Occipital lobe (tissue), 2 donors: ENCODE measurements around the gene ACY1. TPM values are rescaled to one million over a fixed set of nuclear protein-coding genes. Genes with fewer than 3 reads are reported as not detected.
A peak's percentile ranks its signal among the peaks of the same experiment; 100 is the strongest.

Source experiments
- DNase-seq: peaks from one replicate; lab custom pipeline; 2025; lab: John Stamatoyannopoulos, UW
- total RNA-seq: library from RNA; depleted of rRNA; stranded (reverse); fragments of >200 nt; gene quantifications from one replicate; pipeline ENCODE4 v1.2.3, GENCODE V29; 2014

Gene ACY1
- total RNA-seq, 1 donor from 2014 or later, result 2.8 TPM

DNA sequence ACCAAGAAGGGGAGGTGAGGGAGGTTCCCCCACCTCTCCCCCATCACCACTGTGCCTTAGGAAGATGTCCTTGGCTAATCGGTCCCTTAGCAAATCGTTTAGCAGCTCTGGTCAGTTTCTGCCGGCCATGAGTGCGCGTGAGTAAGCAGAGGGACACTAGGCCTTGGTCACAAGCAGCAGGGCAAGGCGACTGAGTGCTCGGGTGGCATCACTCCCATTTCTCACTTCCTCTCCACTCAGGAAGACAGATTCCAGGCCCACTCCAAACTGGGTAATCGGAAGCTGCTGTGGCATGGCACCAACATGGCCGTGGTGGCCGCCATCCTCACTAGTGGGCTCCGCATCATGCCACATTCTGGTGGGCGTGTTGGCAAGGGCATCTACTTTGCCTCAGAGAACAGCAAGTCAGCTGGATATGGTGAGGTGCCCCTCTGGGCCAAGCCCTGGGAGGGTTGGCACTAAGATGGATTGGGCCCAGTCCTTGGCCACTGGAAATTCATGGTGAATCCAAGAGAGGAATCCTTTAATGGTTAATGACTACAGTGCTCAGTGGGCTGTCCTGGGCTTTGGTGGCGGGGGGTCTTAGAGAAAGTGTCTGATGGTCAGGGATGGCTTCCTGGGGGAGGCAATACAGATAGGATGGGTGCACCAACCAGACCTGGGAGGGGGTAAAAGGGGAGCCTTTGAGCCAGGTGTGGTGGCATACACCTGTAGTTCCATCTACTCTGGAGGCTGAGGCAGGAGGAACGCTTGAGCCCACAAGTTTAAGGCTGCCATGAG is 37.2 kb upstream of the ACY1 start:
- DNase-seq, result no peak

DNA sequence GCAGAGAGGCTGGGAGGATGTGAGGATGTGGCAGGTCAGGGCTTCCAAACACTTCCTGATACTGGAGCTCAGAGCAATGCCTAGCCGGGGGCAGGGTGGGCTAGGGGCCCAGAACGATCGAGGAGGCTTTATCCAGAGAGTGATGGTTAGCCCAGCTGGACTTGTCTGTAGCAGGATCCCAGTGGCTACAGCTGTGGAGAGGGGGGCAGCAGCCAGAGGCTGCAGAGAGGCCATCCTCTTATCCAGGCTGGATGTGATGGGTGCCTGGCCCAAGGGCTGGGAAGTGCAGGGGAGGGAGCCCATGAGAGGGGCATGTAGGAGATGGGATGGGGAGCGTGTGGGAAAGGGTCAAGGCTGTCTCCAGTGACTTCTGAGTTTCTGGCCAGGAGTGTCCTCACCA is 36.5 kb upstream of the ACY1 start:
- no peak for DNase-seq

DNA sequence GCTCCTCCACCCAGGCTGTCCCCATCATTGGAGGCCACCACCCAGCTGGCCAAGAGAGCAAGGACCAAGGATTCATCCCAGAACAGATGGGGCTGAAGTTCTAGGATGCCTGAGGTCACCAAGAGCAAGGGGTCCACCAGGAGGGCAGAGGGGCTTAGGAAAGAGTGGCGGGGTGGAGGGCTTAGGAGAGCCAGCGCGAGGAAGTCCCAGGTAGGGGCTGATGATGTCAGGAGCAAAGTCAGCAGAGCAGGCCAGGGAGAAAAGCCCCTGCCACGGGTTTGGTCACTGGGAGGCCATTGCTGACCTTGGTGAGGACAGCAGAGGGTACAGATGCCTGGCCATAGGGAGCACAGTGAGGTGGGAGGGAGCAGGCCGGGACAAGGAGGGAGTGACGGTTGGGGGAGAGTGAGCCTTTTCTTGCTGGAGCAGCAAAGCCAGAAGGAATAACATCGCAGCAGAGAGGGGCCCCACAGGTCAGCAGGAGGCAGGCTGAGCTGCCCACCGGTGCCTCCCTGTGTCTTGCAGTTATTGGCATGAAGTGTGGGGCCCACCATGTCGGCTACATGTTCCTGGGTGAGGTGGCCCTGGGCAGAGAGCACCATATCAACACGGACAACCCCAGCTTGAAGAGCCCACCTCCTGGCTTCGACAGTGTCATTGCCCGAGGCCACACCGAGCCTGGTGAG is 36.0 kb upstream of the ACY1 start:
- no peak for DNase-seq

DNA sequence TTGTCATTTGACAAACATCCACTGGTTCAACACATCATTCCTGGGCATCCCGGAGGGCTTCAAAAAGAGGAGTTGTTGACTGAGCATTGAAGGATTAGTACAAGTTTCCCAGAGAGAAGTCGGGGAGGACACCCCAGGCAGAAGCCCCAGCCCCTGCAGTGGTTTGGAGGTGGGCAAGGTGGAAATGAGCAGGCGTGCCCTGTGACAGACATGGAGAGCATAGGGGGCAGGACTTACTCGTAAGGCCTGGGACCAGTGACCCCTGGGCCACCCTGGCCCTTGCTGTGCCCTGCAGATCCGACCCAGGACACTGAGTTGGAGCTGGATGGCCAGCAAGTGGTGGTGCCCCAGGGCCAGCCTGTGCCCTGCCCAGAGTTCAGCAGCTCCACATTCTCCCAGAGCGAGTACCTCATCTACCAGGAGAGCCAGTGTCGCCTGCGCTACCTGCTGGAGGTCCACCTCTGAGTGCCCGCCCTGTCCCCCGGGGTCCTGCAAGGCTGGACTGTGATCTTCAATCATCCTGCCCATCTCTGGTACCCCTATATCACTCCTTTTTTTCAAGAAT is 35.2 kb upstream of the ACY1 start:
- no peak for DNase-seq

DNA sequence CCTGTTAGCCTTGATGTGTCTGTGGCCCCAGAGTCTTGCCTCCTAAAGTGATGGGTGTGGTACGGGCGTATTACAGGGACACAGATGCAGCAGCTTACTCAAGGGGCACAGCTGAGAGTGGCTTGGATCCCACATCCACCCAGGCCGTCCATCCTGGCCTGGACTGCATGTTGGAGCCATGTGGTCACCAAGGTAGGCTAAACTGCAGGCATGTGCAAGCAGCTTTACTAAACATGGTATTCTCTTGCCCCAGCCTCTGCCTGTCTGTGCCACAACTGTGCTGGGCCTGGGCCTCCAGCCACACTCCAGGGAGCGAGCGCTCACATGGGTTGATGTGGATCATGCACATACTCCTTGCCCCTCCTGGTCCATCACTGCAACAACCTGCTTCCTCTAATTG is 34.2 kb upstream of the ACY1 start:
- no peak for DNase-seq

DNA sequence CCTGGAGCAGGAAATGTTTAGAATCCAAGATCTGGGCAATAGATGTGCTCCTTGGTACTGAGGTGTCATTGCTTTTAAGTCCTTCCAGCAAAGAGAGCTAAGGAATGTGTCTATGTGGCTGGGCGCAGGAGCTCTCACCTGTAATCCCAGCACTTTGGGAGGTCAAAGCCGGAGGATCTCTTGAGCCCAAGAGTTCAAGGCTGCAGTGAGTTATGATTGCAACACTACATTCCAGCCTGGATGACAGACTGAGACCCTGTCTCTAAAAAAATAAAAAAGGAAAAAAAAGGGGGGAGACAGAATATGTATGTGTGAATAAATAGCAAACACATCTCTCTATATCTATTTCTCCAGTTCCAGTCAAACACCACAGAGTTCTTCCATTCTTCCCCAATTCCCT is 32.4 kb upstream of the ACY1 start:
- no peak for DNase-seq

DNA sequence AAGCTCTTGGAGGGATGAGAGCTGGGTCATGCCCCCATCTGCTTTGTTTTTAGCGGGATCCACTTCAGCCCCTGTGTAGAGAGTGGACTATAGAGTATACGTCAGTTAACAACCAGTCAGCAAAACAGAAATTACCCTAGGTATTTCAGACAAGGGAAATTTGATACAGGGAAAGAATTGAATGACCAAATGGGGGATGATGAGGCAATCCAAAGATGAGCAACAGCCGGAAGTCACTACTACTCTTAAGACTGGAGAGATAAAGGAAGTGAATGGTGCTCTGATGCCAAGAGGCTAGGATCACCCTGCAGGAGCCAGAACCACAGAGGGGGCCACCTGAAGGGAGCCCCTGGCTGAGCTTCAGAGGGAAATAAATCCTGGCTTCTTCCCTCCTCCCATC is 29.9 kb upstream of the ACY1 start:
- no peak for DNase-seq

DNA sequence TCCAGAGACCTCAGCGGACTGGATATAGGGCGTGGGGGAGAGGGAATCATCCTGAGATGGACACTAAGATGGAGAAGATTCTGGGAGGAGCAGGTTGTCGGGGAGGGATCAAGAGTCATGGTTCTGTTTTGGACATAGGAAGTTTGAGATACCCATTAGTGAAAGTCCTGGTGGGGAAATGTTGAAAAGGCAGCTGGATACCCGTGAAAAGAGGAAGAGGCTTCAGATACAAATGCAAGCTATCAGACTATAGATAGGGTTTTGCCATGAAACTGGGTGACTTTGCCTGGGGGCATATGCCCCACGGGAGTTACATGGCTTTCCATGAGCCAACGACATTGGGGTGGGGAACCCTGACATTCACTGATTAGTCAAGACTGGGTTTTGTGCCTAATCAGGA is 29.2 kb upstream of the ACY1 start:
- no peak for DNase-seq

DNA sequence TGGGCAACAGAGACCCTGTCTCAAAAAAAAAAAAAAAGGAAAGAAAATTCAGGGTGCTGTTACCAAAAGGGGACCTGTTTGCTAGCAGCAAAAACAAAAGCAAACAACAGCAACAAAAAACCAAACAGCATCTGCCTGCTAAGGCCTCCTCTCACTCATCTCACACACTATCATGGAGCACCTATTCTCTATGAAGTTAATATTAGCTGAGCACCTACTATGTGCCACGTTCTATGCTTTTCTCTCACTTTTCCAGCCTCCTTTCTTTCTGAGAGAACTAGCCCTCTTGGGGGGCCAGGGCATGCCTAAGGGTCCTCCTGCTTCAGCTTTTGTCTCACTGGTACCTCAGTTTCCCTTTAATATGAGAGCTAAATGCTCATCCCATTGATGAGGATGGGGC is 28.6 kb upstream of the ACY1 start:
- no peak for DNase-seq

DNA sequence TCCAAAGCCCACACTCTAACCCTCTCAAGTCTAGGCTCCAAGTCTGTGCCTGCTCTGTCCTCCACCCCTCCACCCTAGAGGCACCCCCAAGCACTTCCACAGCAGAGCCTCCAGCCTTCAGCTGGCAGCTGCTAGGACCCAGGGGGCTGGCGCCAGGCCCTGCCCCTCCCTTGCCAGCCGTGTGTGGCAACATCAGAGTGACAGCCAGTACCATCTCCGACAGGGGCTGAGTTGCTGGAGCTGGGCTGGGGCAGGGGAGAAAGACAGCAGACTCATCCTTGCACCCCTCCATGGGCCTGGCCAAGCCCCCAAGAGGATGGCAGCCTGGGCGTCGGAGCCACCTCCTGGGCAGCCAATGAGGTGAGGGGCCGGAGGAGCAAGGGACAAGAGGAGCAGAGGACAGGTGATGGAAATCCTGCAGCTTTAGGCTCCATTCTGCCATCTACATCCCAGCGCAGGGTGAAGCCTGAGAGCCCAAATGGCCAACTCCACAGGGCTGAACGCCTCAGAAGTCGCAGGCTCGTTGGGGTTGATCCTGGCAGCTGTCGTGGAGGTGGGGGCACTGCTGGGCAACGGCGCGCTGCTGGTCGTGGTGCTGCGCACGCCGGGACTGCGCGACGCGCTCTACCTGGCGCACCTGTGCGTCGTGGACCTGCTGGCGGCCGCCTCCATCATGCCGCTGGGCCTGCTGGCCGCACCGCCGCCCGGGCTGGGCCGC is 28.0 kb upstream of the ACY1 start, which contains the start of gene GPR62:
GPR62 (plus strand) TSS at position 207 of the 718 bp plus-strand sequence; CDS start at position 479, 272 bp downstream.
- peak; percentile 73 for DNase-seq

DNA sequence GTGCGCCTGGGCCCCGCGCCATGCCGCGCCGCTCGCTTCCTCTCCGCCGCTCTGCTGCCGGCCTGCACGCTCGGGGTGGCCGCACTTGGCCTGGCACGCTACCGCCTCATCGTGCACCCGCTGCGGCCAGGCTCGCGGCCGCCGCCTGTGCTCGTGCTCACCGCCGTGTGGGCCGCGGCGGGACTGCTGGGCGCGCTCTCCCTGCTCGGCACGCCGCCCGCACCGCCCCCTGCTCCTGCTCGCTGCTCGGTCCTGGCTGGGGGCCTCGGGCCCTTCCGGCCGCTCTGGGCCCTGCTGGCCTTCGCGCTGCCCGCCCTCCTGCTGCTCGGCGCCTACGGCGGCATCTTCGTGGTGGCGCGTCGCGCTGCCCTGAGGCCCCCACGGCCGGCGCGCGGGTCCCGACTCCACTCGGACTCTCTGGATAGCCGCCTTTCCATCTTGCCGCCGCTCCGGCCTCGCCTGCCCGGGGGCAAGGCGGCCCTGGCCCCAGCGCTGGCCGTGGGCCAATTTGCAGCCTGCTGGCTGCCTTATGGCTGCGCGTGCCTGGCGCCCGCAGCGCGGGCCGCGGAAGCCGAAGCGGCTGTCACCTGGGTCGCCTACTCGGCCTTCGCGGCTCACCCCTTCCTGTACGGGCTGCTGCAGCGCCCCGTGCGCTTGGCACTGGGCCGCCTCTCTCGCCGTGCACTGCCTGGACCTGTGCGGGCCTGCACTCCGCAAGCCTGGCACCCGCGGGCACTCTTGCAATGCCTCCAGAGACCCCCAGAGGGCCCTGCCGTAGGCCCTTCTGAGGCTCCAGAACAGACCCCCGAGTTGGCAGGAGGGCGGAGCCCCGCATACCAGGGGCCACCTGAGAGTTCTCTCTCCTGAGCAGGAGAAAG is 27.2 kb upstream of the ACY1 start:
- DNase-seq, result no peak

DNA sequence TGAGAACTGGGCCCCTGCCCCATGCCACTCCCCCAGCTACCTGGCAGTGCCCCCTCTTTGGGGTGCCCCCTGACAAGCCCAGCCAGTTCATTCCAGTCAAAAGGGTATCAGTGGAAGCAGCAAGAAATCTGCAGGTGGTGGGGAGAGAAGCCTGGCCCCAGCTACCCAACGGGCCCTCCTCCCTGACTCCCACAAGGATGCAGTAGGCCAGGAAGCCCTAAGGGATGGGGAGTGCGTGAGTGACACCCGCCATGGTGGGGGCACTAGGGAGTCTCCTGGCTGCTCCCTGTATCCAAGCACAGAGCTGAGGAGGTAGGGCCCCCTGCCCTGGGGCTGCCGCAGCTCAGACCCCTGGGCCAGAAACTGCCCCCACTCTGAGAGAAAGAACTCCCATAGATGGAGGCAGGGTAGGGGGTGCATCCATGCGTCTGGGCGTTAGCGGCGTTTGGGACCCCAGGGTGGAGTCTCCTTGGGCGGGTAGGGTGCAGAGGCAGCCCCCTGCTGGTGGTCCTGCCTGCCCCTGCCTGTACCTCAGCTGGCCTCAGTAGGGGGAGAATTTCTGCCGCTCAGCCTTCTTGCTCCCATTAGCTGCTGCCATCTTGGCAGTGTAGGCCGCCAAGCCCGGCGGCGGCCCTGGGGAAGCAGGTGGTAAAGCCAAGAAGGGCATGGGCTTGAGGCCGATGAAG is 25.7 kb upstream of the ACY1 start:
- no peak for DNase-seq

DNA sequence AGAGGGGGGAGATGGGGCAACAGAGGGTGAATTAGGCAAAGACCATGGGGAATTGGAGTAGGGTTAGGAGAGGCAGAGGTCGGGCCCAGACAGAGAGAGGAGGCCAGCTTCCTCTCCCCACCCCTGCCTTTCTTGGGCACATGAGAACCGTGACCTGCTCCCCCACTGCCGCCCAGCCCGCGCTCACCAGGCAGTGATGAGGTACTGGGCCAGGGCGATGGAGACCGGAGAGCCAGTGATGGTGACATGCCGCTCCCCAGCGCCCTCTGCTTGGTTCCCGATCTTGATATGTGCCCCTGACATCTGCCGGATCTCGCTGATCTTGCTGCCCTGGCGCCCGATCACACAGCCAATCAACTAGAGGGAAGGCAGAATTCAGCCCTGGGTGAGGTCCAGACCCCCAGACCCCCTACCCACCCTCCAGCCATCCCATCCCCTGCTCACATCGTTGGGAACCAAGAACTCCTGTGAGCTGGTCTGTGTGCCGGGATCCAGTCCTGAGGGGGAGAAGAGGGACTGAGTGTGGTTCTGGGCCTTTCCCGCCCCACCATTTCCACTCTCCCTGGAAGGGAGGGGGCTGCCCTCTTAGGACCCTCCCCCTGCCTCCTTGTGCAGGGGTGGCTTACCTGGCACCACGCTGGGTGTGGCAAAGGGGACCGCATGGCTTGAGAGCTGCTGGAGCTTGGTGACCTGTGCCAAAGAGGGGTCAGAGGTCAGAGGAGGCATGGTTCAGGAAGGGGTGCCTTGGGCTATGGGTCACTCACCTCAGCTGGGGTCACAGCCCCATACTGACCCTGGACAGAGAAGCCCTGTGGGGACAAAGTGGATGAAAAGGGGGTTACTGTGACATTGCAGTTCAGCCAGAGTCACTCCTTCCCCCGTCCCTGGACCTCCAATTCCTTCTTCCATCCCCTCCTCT is 24.5 kb upstream of the ACY1 start:
- DNase-seq, result no peak

DNA sequence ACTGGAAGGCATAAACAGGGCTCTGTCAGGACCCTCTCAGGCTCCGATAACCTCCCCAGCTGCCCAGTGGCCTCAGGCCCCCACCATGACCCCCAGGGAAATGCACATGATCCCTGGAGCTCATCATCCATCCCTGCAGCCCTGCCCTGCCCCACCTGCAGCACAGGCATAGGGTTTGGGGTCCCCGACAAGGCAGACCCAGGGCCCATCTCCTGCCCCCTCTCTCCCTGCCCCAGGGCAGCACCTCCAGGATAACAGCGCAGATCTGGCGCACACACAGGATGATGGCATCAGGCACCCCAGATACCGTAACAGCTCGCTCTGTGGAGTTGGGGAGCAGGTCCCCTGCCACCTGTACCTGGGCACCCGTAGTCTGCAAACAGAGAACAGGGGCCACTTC is 23.7 kb upstream of the ACY1 start:
- DNase-seq, result no peak

DNA sequence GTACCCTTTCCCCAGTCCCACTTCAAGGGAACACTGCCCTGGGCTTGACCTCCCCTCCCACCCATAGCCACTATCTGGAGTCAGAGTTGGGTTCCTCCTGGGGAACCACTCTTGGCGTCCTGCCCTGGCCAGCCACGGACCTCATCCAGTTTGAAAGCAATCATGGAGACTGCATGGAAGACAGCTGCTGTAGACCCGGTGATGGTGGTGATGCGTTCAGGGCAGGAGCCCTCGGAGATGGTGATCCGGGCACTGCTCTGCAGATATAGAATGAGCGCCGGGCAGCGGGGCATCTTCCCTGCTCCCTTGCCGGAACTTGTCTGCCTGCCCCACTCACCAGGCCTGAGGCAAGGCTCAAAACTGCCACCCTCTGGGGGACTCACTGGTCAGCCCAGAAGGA is 22.9 kb upstream of the ACY1 start:
- no peak for DNase-seq

DNA sequence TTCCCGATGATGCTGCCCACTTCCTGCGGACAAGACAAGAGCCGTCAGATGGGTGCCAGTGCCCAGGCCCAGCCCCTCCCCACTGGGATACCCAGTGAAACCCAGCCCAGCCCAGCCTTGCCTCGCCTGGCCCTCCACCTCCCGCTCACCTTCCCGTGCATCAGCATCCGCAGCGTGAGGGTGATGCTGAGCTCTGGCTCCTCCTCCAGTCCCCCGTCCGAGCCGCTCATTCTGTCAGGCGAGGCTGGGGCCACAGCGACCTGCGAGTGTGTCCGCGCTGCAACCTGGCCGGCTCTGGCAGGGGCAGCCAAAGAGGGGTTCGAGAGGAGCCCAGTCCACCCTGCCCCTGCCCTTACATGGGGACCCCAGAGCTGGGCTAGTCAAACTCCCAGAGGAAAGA is 22.3 kb upstream of the ACY1 start:
- DNase-seq, result no peak

DNA sequence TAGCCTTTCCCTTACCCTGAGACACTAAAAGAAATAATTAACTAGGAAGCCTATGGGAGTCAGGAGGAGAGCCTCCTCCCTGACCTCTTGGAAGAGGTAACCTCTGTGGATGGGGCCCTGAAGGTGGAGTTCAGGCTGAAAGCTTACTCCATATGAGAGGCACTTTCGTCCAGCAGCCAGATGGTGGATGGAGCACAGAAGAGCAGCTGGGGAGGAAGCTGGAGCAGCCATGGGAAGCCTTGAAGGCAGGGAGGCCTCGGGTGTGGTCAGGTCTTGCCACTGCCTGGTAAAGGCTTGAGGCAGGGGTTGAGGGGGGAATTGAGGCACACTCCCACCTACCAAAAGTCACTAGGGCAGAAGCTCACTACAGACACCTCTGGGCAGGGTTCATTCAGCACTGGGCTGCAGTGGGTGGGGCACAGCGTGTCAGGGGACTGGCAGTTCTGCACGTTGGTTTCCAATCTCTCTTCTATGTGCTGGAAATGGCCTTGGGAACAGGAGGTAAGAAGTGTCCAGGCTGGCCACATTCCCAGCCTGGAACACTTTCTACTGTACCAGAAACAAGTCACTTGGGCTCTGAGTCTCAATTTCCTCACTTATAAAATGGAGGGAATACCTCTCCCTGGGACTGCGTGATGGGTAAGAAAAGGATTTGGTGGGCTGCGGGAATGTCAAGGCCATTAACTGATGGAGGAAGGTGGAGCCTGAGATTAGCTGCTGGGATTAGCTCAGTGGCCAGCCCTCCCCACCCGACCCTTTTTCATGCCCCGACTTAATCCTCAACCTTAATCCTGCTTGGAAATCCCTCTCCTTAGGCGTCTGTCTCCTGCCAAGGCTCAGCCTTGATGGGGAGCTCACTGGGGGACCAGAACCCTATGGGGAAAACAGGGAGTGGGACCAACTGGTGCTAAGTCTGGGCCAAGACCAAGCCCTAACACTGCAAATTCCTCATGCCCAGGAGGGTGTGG is 21.4 kb upstream of the ACY1 start:
- no peak for DNase-seq

DNA sequence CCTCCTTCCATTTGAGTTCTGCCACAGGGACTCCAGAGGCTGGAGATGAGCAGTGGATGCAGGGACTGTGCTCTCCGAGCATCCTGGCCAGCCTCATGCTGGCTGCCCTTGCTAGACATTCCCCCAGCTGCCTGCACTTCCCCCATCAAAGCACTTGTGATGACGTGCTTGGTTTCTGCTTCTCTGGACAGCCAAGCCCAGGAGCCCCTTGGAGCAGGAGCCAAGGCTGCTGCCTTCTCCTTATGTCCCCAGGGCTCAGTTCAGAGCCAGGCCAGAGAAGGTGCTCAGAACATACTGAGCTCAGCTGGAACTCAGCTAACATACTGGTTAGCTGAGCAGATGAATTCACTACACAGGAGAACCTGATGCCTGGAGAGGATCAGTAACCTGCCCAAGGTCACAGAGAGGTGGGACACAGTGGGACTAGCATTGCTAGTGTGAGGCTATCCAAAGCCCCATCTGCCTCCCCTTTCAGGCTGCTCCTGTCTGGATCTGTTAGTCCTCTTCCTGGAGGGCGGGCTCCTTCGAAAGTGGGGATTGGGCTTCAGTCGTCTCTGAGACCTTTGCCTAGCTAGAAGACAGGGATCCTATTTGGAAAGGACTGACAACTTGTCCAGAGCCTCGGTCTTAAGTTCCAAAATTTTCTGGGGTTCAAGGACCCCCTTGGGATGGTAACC is 20.3 kb upstream of the ACY1 start:
- DNase-seq, result no peak
